Activated CD4-positive, alpha-beta T cell treated with anti-CD3 and anti-CD28 coated beads for 24 hours (primary cell): ENCODE measurements around the gene SLC25A29.
"Not testable (repeated sequence)": the region's sequence is repeated elsewhere in the genome, so short reads cannot be mapped to it uniquely, and the experiment has no call there.

Experiments used
- DNase-seq, 2 donors: peaks; one replicate each; pipeline ENCODE4 v3.0.0-alpha.2; 2020; ENCODE audit warnings: low read depth in 2 of 2

SLC25A29 gene, protein sequence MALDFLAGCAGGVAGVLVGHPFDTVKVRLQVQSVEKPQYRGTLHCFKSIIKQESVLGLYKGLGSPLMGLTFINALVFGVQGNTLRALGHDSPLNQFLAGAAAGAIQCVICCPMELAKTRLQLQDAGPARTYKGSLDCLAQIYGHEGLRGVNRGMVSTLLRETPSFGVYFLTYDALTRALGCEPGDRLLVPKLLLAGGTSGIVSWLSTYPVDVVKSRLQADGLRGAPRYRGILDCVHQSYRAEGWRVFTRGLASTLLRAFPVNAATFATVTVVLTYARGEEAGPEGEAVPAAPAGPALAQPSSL

GRCh38 chr14:100306101-100306997 lies at the start of gene SLC25A29:
Gene SLC25A29, minus strand, starts transcription at chr14:100306444. Its CDS starts 212 bp downstream, at chr14:100306232.
- DNase-seq = peak; percentile 58 to 71

DNA sequence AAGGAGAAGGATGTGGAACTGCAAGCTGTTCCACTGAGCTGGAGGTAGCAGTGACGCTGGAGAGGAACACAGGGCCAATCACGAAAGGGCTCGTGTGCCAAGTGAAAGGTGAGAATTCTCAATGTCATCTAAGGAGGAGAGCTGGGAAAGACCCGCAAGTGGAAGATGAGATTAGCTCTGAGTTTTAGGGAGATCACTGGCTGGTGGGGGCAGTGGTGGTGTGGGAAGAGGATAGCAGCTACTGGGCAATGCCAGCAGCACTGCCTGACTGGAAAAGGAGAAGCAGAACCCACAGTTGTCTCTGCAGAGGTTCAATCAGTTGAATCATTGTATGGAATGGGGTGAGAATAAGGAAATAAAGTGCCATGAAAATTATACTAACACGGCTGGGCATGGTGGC lies 44.7 kb upstream of the SLC25A29 start:
- no peak for DNase-seq

DNA sequence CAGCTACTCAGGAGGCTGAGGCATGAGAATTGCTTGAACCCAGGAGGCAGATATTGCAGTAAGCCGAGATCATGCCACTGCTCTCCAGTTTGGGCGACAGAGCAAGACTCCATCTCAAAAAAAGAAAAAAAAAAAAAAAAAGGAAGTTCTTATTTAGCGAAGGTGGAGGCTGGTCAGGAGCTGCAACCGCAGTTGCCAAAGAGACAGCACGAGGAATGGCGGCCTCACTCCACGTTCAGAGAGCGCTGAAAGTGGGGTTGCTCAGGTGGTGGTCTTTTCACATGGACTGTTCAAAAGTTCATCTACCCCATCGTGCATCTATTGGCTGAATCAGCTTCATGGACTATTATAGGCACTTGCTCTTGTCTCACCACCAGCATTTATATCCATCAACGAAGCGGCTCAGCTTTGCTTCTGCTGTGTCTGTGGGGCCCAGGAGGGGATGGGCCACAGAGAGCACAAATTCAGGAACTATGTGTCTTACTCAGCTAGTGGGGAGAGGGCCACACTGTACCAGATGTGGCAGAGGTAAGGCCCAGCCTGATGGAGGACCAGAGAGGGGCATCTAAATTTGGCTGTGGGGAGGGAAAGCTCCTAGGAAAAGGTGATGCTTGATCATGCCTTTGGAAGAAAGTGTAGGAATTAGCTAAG lies 44.2 kb upstream of the SLC25A29 start:
- DNase-seq = no peak

DNA sequence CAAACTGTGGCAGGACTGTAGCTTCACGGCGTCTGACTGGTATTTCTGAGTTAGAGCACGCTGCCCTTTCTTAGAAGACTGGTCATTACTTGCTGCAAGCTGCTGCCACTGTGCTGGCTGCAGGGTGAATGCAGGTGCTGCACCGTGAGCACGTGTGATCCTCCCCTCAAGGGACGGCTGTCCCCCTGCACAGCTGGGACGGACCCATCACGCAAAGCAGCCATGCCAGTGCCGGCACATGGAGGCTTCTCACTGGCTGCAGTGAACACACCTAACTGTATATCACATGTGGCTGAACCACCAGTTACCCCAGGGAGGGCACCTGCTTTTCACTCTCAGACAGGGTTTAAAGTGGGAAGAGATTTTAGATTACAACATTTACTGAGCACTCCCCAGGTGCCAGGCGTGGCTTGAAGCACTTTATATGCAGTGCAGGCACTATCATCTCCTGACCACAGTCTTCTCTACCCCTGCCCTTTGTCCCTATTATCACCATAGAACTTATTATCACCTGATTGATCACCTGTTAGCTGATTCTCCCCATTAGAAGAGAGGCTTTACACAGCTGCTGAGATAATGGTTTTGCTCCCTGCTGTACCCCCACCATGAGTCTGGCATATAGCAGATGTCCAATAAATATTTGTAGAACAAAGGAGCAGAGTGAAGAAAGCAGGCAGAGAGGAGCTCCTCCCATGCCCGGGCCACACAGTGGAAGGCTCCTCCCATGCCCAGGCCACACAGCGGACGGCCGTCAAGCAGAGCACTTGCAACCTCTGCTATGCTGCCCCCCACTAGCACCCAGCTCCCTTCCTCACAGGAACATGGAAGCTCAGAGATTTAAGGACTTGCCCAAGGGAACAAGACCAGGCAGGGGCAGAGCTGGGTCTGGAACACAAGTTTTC lies 42.8 kb upstream of the SLC25A29 start:
- no peak for DNase-seq

- DNase-seq = no peak
These were observed 42.0 kb upstream of the SLC25A29 start for GRCh38 chr14:100348253-100348729.

GRCh38 chr14:100346306-100347091 lies 40.3 kb upstream of the SLC25A29 start:
- no peak for DNase-seq

DNA sequence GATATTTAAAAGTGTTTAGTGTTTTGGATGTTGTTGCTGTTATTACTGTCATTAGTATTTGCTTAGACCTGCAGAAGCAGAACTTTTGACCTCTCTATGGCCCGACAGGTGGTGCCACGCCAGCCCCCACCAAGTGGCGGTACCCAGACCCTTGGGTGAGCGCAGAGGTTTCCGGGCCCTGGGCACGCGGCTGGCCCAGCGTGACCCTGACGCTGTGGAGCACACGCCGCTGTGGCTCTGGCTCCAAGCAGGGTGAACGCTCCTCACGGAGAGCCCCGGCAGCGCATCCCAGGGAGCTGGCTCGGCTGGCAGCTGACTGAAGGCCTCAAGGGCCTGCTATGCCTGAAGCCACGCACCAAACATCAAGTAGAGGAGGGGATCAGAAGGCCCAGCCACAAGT lies 39.5 kb upstream of the SLC25A29 start:
- DNase-seq = no peak

DNA sequence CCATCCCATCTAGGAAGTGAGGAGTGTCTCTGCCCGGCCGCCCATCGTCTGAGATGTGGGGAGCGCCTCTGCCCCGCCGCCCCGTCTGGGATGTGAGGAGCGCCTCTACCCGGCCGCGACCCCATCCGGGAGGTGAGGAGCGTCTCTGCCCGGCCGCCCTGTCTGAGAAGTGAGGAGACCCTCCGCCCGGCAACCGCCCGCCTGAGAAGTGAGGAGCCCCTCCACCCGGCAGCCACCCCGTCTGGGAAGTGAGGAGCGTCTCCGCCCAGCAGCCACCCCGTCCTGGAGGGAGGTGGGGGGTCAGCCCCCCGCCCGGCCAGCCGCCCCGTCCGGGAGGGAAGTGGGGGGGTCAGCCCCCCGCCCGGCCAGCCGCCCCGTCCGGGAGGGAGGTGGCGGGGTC lies 38.4 kb upstream of the SLC25A29 start:
- DNase-seq = not testable (repeated sequence)

DNA sequence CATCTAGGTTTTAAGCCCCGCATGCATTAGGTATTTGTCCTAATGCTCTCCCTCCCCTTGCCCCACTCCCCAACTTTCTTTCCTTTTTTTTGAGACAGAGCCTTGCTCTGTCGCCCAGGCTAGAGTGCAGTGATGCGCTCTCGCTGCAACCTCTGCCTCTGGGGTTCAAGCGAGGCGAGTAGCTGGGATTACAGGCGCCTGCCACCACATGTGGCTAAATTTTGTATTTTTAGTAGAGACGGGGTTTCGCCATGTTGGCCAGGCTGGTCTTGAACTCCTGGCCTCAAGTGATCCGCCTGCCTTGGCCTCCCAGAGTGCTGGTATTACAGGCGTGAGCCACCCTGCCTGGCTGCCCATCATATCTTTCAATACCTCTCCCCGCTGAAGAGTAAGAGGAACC lies 36.6 kb upstream of the SLC25A29 start:
- DNase-seq = not testable (repeated sequence)

- no peak for DNase-seq
These were observed 36.0 kb upstream of the SLC25A29 start for GRCh38 chr14:100342195-100342594.

GRCh38 chr14:100341301-100342031 lies 35.2 kb upstream of the SLC25A29 start:
- peak in 1 of 2 donors; percentile 11 for DNase-seq

- DNase-seq = no peak
These were observed 34.2 kb upstream of the SLC25A29 start for GRCh38 chr14:100340423-100340813.

GRCh38 chr14:100339766-100340422 lies 33.6 kb upstream of the SLC25A29 start:
- DNase-seq = no peak

DNA sequence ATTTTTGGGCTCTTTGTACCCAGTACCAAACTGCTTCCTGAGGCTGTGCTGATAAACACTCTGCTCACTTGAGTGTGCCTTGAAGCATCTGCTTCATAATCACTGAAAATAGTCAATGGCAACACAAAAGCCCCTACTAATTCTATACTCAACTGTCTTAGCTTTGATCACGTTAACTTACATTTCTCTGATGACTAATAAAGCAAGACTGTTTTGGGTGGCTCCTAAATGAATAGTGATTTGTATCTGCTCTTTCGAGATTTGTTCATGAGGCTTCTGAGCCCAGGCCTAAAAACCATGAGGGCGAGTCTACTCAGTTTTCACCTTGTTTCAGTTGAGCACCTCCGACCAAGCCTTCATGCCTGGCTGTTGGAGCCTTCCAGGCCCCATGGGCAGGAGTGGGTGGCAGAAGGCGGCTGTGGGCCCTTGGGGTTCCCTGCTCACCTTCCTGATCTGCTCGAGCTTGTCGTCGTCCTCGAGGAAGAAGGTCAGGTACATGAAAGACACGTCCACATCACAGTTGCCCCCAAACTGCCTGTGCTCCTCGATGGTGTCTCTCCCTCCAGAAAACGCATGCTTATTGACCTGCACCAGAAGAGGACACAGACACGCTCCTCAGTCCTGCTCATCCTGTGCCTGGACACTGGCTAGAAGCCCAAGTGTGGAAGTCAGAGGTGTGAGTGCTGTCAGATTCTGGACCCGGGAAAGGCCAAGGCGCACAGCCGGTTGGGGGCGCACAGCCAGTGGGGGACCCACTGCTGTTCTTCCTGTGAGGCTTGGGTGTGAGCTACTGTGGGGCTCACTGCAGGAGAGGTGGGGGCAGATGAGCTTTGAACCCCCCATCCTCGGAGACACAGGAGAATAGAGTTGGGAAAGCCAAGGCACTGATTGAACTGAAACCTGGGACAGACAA lies 30.6 kb upstream of the SLC25A29 start:
- no peak for DNase-seq

DNA sequence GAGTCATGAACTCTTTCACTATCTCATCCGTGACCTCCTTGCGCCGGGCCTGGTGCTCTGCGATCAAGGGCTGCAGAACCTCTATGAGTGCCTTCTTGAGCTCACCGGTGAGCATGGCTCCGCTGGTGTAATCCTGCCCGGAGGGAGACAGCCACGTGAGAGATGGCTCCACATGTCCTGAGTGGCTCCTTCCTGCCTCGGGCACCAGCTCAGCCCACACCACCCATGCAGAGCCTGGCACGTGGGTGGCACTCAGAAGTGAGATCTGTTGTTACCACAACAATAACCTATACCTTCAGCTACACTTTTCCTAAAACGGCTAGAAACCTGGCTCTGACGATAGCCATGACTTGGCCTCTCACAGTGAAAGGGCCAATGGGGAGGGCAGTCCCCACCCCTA lies 28.7 kb upstream of the SLC25A29 start:
- DNase-seq = no peak

GRCh38 chr14:100333827-100334226 lies 27.6 kb upstream of the SLC25A29 start:
- DNase-seq = no peak

DNA sequence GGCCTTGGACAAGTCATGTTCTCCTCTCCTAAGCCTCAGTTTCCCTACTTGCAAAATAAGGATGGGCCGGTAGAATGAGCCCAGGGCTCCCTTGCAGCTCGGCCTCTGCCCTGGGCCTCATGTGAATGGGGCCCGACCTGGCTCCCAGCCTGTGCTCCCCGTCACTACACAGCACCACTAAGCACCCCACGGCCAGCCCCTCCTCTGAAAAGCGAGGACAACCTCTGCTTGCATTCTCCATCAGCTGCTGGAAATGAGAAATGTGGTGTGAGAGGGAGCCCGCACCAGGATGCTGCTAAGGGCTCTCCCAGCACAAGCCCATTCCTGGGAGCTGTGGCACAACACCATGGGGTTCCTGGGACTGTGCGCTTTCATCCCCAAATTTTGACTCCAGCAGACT lies 27.1 kb upstream of the SLC25A29 start:
- DNase-seq = no peak

- DNase-seq = no peak
These were observed 26.6 kb upstream of the SLC25A29 start for GRCh38 chr14:100332797-100333196.
